Osteocyte (in vitro differentiated cells): ENCODE results near the gene DDX43. TPM values are rescaled to one million over a fixed set of nuclear protein-coding genes. Genes with fewer than 3 reads are reported as not detected.

Experiments
- DNase-seq: peaks from one replicate; pipeline ENCODE4 v3.0.0; 2021; ENCODE audit warnings: mixed read lengths; ENCODE audit not compliant: unreplicated experiment; ENCODE audit errors: extremely low spot score
- H3K27ac Mint-ChIP-seq: one replicate; pipeline ENCODE4 v1.8.0; 2021; ENCODE audit warnings: mild to moderate bottlenecking, mixed read lengths; ENCODE audit not compliant: unreplicated experiment
- H3K27me3 Mint-ChIP-seq: one replicate; pipeline ENCODE4 v1.8.0; 2021; ENCODE audit warnings: mixed read lengths; ENCODE audit not compliant: unreplicated experiment
- H3K36me3 Mint-ChIP-seq: one replicate; pipeline ENCODE4 v1.8.0; 2021; ENCODE audit warnings: mixed read lengths; ENCODE audit not compliant: unreplicated experiment
- H3K4me1 Mint-ChIP-seq: one replicate; pipeline ENCODE4 v1.8.0; 2021; ENCODE audit warnings: mixed read lengths; ENCODE audit not compliant: unreplicated experiment
- H3K4me3 Mint-ChIP-seq: one replicate; pipeline ENCODE4 v1.8.0; 2021; ENCODE audit warnings: mild to moderate bottlenecking, moderate library complexity, mixed read lengths; ENCODE audit not compliant: unreplicated experiment
- H3K9me3 Mint-ChIP-seq: one replicate; pipeline ENCODE4 v1.8.0; 2021; ENCODE audit warnings: mixed read lengths; ENCODE audit not compliant: unreplicated experiment
- CTCF ChIP-seq: fragments of 200-600 bp; sonication (generic); IDR thresholded peaks from 2 replicates; pipeline ENCODE4 v1.5.0; 2021; ENCODE audit warnings: antibody characterized with exemption, mild to moderate bottlenecking, moderate library complexity
- total RNA-seq: library from RNA; stranded (reverse); gene quantifications from 2 replicates; pipeline ENCODE4 v1.2.1, GENCODE V29; 2021

Gene DDX43
- total RNA-seq, 1 donor from 2014 or later: not detected

DNA sequence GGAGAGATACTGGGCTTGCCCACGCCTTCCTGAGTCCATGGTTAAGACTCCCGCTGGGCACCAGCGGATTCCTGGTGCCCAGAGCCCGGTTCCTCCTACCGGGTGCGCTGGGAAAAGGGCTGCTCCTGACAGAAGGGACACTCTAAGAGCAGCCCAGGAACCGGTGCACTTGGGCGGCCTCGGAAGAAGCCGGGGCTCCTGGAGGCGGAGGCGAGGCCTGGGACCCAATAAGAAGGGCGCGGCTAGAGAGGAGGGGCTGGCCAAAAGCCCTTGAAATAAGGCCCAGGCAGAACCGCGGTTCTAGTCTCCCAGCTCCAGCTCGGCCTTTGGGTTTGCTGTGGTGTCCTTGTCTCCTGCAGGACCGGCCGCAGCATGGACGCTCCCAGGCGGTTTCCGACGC, 32.3 kb upstream of the DDX43 start, which contains the start of gene KHDC3L:
TSS of gene KHDC3L (plus strand) at position 301 of the 400 bp plus-strand sequence. CDS start at position 373, 72 bp downstream.
- Mint-ChIP-seq H3K4me3 (no peak within 1 kb of the TSS), H3K27ac (no peak within 1 kb of the TSS), H3K4me1 (no peaks in the 10 kb centered on the region), H3K27me3 (peaks cover 3% of the 10 kb centered on the region), H3K36me3 (no peaks in the 10 kb centered on the region), H3K9me3 (no peaks in the 10 kb centered on the region)
- no peak for TF ChIP-seq CTCF
- DNase-seq: no peak

DNA sequence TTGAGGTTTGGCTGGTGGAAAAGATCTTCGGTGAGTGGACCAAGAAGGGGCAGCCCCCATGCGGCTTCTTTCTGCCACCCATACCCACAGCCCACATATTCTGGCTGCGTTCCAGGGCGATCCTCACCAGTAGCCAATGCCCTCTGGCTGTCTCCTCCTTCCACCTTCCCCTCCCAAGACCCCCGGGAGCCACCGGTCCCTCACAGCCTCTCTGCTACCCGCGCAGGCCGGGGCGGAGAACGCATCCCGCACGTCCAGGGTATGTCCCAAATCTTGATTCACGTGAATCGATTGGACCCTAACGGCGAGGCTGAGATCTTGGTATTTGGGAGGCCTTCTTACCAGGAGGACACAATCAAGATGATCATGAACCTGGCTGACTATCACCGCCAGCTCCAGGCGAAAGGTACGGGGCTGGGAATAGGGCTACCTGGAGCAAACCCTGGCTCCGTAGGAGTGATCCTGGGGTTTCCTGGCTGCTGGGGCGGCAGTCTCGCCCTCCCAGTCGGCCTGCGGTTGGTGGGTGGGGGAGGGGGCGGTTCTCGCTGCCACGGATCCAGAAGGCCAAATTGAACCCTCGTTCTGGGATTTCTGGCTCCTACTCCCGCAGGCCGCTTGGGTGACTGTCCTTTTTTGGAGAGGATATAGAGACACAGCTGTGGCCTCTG, 31.6 kb upstream of the DDX43 start:
- no peaks in the 10 kb centered on the region for H3K36me3 Mint-ChIP-seq
- DNase-seq: no peak
- no peak overlapping the region for H3K4me3 Mint-ChIP-seq
- no peak overlapping the region for H3K27ac Mint-ChIP-seq
- peaks cover 4% of the 10 kb centered on the region for H3K27me3 Mint-ChIP-seq
- H3K9me3 Mint-ChIP-seq: no peaks in the 10 kb centered on the region
- TF ChIP-seq CTCF: no peak
- H3K4me1 Mint-ChIP-seq: no peaks in the 10 kb centered on the region

DNA sequence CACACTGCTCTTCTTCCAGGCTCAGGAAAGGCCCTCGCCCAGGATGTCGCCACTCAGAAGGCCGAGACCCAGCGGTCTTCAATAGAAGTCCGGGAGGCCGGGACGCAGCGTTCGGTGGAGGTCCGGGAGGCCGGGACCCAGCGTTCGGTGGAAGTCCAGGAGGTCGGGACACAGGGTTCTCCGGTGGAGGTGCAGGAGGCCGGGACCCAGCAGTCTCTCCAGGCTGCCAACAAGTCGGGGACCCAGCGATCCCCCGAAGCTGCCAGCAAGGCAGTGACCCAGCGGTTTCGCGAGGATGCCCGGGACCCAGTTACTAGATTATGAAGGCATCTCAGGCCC, 31.1 kb upstream of the DDX43 start:
- Mint-ChIP-seq H3K4me3 (no peak overlapping the region), H3K27me3 (peaks cover 9% of the 10 kb centered on the region), H3K4me1 (no peaks in the 10 kb centered on the region), H3K9me3 (no peaks in the 10 kb centered on the region), H3K36me3 (no peaks in the 10 kb centered on the region), H3K27ac (no peak overlapping the region)
- TF ChIP-seq CTCF: no peak
- no peak for DNase-seq

DNA sequence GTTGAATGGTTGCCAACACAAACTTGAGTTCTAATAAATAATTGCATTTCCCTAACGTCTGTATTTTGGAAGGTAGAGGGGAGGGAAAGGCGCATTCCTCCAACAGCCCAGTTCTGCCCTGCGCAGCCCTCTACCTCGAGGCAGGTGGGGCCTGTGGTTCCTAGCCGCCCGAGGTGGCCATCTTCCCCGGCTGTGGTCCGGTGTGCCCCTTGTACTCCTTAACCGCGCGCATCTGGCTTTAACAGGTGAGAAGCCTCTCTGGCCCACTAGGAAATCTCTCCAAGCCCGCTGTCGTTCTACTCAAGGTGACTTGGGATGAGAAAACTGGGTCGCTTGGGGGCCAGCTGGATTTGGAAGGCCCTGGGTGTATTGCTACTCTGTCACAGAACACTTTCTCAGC, 30.5 kb upstream of the DDX43 start:
- no peaks in the 10 kb centered on the region for H3K4me1 Mint-ChIP-seq
- TF ChIP-seq CTCF: no peak
- H3K9me3 Mint-ChIP-seq: no peaks in the 10 kb centered on the region
- no peak for DNase-seq
- H3K27ac Mint-ChIP-seq: no peak overlapping the region
- H3K27me3 Mint-ChIP-seq: peaks cover 10% of the 10 kb centered on the region
- no peaks in the 10 kb centered on the region for H3K36me3 Mint-ChIP-seq
- H3K4me3 Mint-ChIP-seq: no peak overlapping the region

DNA sequence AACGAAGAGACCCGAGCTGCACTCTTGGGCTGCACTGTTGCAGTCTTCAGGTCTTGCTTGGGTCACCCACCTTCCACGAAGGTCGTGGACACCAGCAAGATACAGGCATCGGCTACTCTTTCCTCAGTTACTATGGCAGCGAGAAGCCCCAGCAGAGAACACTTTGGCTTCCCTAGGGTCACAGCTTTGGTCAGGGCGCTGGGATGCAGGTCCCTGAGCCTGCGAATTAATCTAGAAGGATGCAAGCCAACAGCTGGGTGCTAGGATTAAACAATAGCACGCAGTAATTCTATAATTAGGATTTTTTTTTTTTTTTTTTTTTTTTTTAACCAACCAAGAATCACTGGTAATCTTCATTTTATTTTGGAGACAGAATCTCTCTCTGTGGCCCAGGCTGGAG, 30.1 kb upstream of the DDX43 start:
- H3K36me3 Mint-ChIP-seq: no peaks in the 10 kb centered on the region
- no peaks in the 10 kb centered on the region for H3K4me1 Mint-ChIP-seq
- H3K27ac Mint-ChIP-seq: no peak overlapping the region
- H3K27me3 Mint-ChIP-seq: peaks cover 10% of the 10 kb centered on the region
- no peak for DNase-seq
- H3K4me3 Mint-ChIP-seq: no peak overlapping the region
- no peaks in the 10 kb centered on the region for H3K9me3 Mint-ChIP-seq
- no peak for TF ChIP-seq CTCF
